ENCODE measurements around the gene DIP2A. TPM values are rescaled to one million over a fixed set of nuclear protein-coding genes. Genes with fewer than 3 reads are reported as not detected.

Gene DIP2A
- polyA plus RNA-seq, 1 donor (not counting 4 experiments of a cell fraction or from before 2014, with no cell fraction given) = 41.6 TPM

DNA sequence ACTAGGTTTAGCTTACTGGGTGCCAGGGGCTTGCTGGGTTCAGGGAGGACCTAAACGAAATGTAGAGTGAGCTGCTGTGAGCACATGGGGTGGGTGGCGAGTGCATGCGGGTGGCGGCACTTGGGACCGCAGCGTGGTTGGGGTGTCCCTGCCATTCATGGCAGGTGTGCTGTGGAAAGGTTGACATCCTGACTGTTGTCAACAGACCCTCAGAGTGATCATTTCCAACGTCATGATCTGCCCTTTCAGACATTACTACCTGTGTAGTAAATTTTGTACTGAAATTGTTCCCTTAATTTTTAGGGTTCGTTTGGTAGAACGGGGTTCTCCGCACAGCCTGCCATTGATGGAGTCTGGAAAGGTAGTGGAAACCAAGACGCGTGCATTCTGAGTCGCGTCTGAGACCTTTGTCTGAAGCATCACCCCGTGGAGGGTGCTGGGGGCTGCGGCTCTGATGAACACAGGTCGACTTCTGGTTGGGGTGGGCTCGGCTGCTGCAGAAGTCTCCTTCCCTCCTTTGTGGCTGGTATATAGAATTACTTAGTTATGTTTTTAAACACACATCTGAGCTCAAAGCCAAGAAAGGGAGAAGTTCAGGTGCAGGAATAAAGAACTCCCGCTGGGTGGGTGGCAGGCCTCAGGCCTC lies 102.9 kb downstream of the DIP2A start:
- Histone ChIP-seq H3K36me3 (ENCODE audit: control insufficient read depth in 2 of 2, extremely low read depth in 1 of 2, insufficient read depth in 2 of 2, low read length in 2 of 2) (peaks cover 47 to 58% of the 10 kb centered on the region in 2 experiments), H3K9me3 (ENCODE audit: control insufficient read depth, low read depth, low read length) (no peaks in the 10 kb centered on the region), H2AFZ (ENCODE audit: control insufficient read depth, low read length) (no peak overlapping the region), H3K27ac (ENCODE audit: control insufficient read depth, insufficient read depth, low read length) (no peak overlapping the region), H3K4me1 (ENCODE audit: control insufficient read depth, extremely low read depth, insufficient read depth, low read length) (no peaks in the 10 kb centered on the region), H3K79me2 (ENCODE audit: control insufficient read depth, insufficient read depth, low read length) (no peaks in the 10 kb centered on the region), H3K9ac (ENCODE audit: control insufficient read depth, extremely low read depth, insufficient read depth, low read length) (no peak overlapping the region), H4K20me1 (ENCODE audit: control insufficient read depth, extremely low read depth, insufficient read depth, low read length) (no peaks in the 10 kb centered on the region), H3K4me3 (ENCODE audit: control insufficient read depth in 2 of 3, extremely low read depth in 1 of 3, insufficient read depth in 2 of 3, low read depth in 1 of 3, low read length in 3 of 3) (no peak overlapping the region), H3K9me1 (ENCODE audit: control insufficient read depth, extremely low read depth, insufficient read depth, low read length) (no peaks in the 10 kb centered on the region), H3K27me3 (ENCODE audit: control insufficient read depth, extremely low read depth, insufficient read depth, low read length) (no peaks in the 10 kb centered on the region), H3K4me2 (ENCODE audit: control insufficient read depth, extremely low read depth, insufficient read depth, low read depth, low read length) (no peak overlapping the region)
- dilution Hi-C loops (cut with MboI; ENCODE audit: extremely low pct_ligation_motif_present, low sequenced_read_pairs) = no loop called here
- FAIRE-seq (no peak), DNase-seq (ENCODE audit: low read depth, low spot score) (no peak)
- no peak for TF ChIP-seq EZH2 (IDR thresholded peaks at IDR 0.05; ENCODE audit: low read length)
- TF ChIP-seq, protein P1, sequence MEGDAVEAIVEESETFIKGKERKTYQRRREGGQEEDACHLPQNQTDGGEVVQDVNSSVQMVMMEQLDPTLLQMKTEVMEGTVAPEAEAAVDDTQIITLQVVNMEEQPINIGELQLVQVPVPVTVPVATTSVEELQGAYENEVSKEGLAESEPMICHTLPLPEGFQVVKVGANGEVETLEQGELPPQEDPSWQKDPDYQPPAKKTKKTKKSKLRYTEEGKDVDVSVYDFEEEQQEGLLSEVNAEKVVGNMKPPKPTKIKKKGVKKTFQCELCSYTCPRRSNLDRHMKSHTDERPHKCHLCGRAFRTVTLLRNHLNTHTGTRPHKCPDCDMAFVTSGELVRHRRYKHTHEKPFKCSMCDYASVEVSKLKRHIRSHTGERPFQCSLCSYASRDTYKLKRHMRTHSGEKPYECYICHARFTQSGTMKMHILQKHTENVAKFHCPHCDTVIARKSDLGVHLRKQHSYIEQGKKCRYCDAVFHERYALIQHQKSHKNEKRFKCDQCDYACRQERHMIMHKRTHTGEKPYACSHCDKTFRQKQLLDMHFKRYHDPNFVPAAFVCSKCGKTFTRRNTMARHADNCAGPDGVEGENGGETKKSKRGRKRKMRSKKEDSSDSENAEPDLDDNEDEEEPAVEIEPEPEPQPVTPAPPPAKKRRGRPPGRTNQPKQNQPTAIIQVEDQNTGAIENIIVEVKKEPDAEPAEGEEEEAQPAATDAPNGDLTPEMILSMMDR (optimal IDR thresholded peaks at IDR 0.05 in 1 of 3, IDR thresholded peaks at IDR 0.05 in 1 of 3, conservative IDR thresholded peaks at IDR 0.05 in 1 of 3; ENCODE audit: extremely low read depth in 1 of 3, insufficient read depth in 2 of 3, low read length in 3 of 3) = no peak

DNA sequence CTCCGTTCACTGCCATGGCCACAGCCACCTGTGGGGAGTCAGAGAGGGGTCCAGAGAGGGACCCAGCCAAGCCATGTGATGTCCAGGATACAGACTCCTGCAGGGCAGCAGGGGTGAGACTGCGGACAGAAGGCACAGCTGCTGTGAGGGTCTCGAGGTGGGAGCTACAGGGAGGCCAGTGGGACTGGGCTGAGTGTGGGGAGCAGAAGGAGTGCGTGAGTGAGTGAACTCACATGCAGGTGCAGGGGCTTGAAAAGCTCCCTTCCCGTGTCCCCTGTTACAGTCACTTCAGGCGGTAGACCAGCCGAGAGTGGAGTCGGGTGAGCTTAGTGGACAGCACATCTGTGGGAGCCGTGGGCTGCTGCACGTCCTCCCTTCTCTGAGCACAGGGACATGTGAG lies 103.8 kb downstream of the DIP2A start:
- H3K4me3 ChIP-seq (ENCODE audit: control insufficient read depth in 2 of 3, extremely low read depth in 1 of 3, insufficient read depth in 2 of 3, low read depth in 1 of 3, low read length in 3 of 3) = no peak overlapping the region
- FAIRE-seq (no peak), DNase-seq (ENCODE audit: low read depth, low spot score) (no peak)
- dilution Hi-C loops (cut with MboI; ENCODE audit: extremely low pct_ligation_motif_present, low sequenced_read_pairs) = no loop called here
- no peak overlapping the region for H2AFZ ChIP-seq (ENCODE audit: control insufficient read depth, low read length)
- no peaks in the 10 kb centered on the region for H3K9me3 ChIP-seq (ENCODE audit: control insufficient read depth, low read depth, low read length)
- no peaks in the 10 kb centered on the region for H4K20me1 ChIP-seq (ENCODE audit: control insufficient read depth, extremely low read depth, insufficient read depth, low read length)
- no peak overlapping the region for H3K4me2 ChIP-seq (ENCODE audit: control insufficient read depth, extremely low read depth, insufficient read depth, low read depth, low read length)
- H3K36me3 ChIP-seq (ENCODE audit: control insufficient read depth in 2 of 2, extremely low read depth in 1 of 2, insufficient read depth in 2 of 2, low read length in 2 of 2) = peaks cover 47 to 59% of the 10 kb centered on the region in 2 experiments
- H3K9me1 ChIP-seq (ENCODE audit: control insufficient read depth, extremely low read depth, insufficient read depth, low read length) = no peaks in the 10 kb centered on the region
- H3K9ac ChIP-seq (ENCODE audit: control insufficient read depth, extremely low read depth, insufficient read depth, low read length) = no peak overlapping the region
- no peaks in the 10 kb centered on the region for H3K27me3 ChIP-seq (ENCODE audit: control insufficient read depth, extremely low read depth, insufficient read depth, low read length)
- H3K79me2 ChIP-seq (ENCODE audit: control insufficient read depth, insufficient read depth, low read length) = no peaks in the 10 kb centered on the region
- no peak overlapping the region for H3K27ac ChIP-seq (ENCODE audit: control insufficient read depth, insufficient read depth, low read length)
- H3K4me1 ChIP-seq (ENCODE audit: control insufficient read depth, extremely low read depth, insufficient read depth, low read length) = no peaks in the 10 kb centered on the region
- no peak for TF ChIP-seq EZH2 (IDR thresholded peaks at IDR 0.05; ENCODE audit: low read length)
- TF ChIP-seq, protein P1 (optimal IDR thresholded peaks at IDR 0.05 in 1 of 3, IDR thresholded peaks at IDR 0.05 in 1 of 3, conservative IDR thresholded peaks at IDR 0.05 in 1 of 3; ENCODE audit: extremely low read depth in 1 of 3, insufficient read depth in 2 of 3, low read length in 3 of 3) = no peak

All from keratinocyte (primary cell).